GM12875 (cell line): ENCODE results near the gene RPS27L.
"Not testable (repeated sequence)": the region's sequence is repeated elsewhere in the genome, so short reads cannot be mapped to it uniquely, and the experiment has no call there.

Experiments
- H3K4me3 ChIP-seq: one replicate; pipeline ENCODE4 v1.5.1; 2011; ENCODE audit warnings: low read depth, low read length, control low read depth
- TF ChIP-seq, protein P1 (sequence below): IDR thresholded peaks from 2 replicates; pipeline ENCODE4 v1.5.1; 2011; ENCODE audit warnings: low read depth, mild to moderate bottlenecking, control low read depth, inconsistent platforms, low read length, moderate library complexity, borderline replicate concordance; ENCODE audit not compliant: insufficient read depth

RPS27L gene

GRCh38 chr15:63104727-63105126, 52.5 kb downstream of the RPS27L start:
- TF ChIP-seq, protein P1, sequence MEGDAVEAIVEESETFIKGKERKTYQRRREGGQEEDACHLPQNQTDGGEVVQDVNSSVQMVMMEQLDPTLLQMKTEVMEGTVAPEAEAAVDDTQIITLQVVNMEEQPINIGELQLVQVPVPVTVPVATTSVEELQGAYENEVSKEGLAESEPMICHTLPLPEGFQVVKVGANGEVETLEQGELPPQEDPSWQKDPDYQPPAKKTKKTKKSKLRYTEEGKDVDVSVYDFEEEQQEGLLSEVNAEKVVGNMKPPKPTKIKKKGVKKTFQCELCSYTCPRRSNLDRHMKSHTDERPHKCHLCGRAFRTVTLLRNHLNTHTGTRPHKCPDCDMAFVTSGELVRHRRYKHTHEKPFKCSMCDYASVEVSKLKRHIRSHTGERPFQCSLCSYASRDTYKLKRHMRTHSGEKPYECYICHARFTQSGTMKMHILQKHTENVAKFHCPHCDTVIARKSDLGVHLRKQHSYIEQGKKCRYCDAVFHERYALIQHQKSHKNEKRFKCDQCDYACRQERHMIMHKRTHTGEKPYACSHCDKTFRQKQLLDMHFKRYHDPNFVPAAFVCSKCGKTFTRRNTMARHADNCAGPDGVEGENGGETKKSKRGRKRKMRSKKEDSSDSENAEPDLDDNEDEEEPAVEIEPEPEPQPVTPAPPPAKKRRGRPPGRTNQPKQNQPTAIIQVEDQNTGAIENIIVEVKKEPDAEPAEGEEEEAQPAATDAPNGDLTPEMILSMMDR: no peak
- no peak overlapping the region for H3K4me3 ChIP-seq

GRCh38 chr15:63103416-63103815, 53.9 kb downstream of the RPS27L start:
- TF ChIP-seq, protein P1: no peak
- H3K4me3 ChIP-seq: no peak overlapping the region

- not testable (repeated sequence) for H3K4me3 ChIP-seq
Measured at GRCh38 chr15:63099581-63099980, 57.7 kb downstream of the RPS27L start.

DNA sequence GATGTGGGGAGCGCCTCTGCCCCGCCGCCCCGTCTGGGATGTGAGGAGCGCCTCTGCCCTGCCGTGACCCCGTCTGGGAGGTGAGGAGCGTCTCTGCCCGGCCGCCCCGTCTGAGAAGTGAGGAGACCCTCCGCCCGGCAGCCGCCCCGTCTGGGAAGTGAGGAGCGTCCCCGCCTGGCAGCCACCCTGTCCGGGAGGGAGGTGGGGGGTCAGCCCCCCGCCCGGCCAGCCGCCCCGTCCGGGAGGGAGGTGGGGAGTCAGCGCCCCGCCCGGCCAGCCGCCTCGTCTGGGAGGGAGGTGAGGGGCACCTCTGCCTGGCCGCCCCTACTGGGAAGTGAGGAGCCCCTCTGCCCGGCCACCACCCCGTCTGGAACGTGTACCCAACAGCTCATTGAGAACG, 58.4 kb downstream of the RPS27L start:
- H3K4me3 ChIP-seq: not testable (repeated sequence)
